GM13977 (cell line): Measurements from ENCODE around the gene TMEM233.

ENCODE experiments used
- DNase-seq: peaks from one replicate; pipeline ENCODE4 v3.0.0; 2012; ENCODE audit warnings: low spot score
- in situ Hi-C: fragments of 300-500 bp; cut with MboI; formaldehyde crosslinking; loops from one replicate; pipeline ENCODE4 v1.12.0; 2022; ENCODE audit warnings: low sequenced_read_pairs, low pct_unique_long_range_greater_than_20kb, mixed read lengths, inconsistent platforms; ENCODE audit not compliant: unreplicated experiment
- TF ChIP-seq, protein P1 (sequence below): IDR thresholded peaks from 2 replicates; pipeline ENCODE4 v1.5.1; 2012; ENCODE audit warnings: mild to moderate bottlenecking, control low read depth; ENCODE audit not compliant: insufficient read depth; ENCODE audit errors: extremely low read depth, missing control alignments

Gene TMEM233

DNA sequence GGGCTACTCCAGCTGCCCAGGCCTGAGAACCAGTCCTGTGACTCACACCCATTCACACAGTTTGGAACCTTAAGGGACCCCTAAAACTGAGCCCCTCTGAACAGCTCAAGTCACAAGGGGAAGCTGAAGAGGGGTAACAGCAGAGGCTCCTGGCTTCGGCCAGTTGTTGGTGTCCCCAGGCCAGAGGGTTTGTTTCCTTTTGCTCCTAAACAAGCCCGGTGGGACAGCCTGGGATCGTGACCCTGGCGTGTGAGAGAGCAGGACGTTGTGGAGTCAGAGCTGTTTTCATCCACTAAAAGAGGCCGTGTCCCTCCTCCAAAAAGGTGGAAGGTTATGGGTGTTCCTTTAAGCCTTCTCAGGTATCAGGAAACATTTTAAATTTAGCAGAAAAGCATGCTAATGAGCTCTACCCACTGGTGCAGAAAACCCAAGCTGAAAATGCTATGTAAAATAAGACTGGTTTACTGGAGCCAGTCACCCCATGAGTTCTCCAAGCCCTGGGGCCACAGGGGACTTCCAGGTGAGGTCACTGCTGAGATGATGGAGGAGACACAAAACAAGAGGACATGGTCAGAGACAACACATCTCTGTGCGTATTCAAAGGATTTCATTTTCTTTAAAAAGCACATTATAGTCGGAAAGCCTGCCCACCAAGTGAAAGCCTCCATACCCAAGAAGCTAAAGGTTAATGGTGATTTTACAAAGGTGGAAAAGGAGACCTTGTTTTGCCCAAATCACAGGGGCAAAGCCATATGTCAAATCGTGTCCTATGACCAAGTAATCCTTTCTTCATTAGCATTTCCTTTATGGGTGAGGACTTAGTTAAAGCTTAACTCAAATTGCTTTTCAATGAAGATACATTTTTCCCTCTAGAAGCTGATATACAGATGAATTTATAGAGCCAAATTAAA, 88.4 kb downstream of the TMEM233 start:
- in situ Hi-C loops = loop anchor here (25.0 kb wide), 1 partner anchor 405 kb away; no protein-coding TSS in a partner anchor
- peak; percentile 44 for DNase-seq
- TF ChIP-seq, protein P1, sequence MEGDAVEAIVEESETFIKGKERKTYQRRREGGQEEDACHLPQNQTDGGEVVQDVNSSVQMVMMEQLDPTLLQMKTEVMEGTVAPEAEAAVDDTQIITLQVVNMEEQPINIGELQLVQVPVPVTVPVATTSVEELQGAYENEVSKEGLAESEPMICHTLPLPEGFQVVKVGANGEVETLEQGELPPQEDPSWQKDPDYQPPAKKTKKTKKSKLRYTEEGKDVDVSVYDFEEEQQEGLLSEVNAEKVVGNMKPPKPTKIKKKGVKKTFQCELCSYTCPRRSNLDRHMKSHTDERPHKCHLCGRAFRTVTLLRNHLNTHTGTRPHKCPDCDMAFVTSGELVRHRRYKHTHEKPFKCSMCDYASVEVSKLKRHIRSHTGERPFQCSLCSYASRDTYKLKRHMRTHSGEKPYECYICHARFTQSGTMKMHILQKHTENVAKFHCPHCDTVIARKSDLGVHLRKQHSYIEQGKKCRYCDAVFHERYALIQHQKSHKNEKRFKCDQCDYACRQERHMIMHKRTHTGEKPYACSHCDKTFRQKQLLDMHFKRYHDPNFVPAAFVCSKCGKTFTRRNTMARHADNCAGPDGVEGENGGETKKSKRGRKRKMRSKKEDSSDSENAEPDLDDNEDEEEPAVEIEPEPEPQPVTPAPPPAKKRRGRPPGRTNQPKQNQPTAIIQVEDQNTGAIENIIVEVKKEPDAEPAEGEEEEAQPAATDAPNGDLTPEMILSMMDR = no peak

DNA sequence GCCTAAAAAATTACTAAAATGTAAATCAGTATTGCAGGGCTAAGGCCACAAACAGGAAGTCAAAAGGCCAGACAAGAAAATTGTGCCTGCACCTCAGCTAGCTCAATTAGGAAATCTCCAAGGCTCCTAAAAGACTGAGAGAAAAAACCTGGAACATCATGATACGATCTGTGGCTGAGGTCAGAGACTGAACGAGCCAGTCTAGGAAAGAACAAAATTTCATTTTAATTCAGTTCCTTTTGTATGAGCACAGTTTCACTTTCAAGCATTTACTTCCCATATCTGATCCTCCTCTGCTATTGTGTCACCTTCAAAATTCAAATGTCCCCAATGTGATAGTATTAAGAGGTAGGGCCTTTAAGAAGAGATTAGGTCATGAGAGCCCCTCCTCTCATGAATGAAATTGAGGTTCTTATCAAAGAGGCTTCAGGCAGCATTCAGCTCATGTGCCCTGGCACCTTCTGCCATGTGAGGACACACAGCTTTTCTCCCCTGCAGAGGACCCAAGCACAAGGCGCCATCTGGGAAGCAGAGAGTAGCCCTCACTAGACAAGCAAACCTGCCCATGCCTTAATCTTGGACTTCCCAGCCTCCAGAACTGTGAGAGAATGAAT, 89.2 kb downstream of the TMEM233 start:
- in situ Hi-C loops = loop anchor here (25.0 kb wide), 1 partner anchor 405 kb away; no protein-coding TSS in a partner anchor
- TF ChIP-seq, protein P1 = no peak
- no peak for DNase-seq

DNA sequence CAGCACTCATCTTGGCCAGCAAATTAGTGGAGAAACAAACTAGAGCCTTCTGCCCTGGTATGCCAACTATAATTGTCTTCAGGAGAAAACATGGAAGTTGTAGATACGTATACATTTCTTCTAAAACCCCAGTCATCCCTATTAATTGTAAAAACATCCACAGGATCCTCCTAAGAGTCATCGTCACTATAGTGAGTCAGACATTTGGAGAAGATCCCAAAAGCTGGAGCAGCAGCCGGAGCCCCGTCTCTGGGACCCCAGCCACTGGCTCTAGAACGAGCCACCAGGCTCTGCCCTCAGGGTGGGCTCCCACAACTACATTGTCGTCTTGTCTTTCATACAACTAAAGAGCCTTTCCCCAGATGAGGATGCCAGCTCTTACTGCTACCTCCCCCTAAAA, 89.8 kb downstream of the TMEM233 start:
- no peak for DNase-seq
- TF ChIP-seq, protein P1 = no peak
- in situ Hi-C loops = loop anchor here (25.0 kb wide), 1 partner anchor 404 kb away; no protein-coding TSS in a partner anchor

DNA sequence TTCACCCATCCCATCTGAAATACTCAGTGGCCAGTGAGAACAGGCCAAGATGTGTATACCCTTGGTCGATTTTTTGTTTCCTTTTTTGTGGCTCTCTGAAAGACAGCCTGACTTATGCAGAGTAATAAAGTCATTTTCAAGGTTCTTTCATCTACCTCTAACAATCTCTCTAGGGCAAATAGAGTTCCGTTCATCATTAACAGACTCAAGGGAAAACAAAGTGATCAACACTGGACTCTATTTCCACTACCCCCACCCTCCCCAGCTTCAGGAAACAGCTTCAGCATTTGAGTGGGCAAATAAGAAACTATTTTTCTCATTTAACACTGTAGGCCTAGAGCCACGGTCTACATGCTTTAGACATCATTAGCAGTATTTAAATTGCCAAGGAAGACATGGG, 90.2 kb downstream of the TMEM233 start:
- in situ Hi-C loops = loop anchor here (25.0 kb wide), 1 partner anchor 403 kb away; no protein-coding TSS in a partner anchor
- DNase-seq = no peak
- TF ChIP-seq, protein P1 = no peak

DNA sequence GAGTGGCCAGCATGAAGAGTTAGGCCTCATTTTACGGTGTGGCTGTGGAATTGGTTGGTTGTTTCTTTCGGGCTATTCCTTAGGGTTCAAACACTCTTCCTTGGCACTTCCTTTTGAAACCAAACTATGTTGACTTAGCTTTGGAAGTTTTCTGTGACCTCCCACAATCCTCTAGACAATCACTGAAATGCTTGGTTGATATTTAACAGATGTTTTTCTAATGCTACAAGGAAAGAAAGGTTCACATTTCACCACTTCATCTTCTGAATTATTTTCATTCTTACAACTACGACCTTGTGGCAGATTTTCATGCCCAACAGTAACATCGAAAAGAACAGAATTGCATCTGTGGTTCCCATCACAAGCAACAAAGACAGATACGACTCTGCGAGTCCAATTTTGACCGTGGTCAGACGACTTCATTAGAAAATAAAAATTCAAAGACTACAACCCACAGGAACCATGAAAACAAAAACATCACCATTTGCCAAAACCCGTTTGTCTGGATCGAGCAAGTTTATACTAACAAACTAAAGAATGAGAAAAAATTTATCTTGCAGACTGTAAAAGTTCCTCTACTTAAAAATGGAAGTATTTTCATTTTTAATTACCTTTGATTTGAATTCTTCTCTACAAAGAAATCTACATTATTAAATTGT, 91.3 kb downstream of the TMEM233 start:
- no peak for DNase-seq
- in situ Hi-C loops = loop anchor here (25.0 kb wide), 1 partner anchor 402 kb away; no protein-coding TSS in a partner anchor
- TF ChIP-seq, protein P1 = no peak

DNA sequence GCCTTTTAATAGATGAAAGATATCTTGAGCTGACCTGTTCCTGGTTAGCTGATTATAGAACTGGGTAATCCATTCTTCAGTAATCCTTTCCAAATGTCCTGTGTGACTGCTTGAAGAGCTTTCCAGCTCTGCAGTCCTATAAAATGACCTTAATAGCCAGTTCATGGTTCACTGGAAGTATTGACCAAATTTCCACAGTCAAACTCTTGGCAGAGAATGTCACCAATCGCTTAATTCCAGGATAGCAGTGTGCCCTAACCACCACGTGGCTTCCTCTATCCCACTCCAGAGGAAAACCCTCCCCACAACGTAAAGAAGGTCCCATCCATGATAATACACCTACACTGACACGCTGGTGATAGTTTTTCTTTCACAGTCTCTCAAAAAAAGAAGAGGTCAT, 91.8 kb downstream of the TMEM233 start:
- DNase-seq = no peak
- TF ChIP-seq, protein P1 = no peak
- in situ Hi-C loops = loop anchor here (25.0 kb wide), 1 partner anchor 402 kb away; no protein-coding TSS in a partner anchor
